PFSK-1 (cell line): ENCODE data around the gene BBS7.

Experiments used
- FOXP2 ChIP-seq: optimal IDR thresholded peaks from 2 replicates; pipeline ENCODE3; 2011; ENCODE audit warnings: borderline replicate concordance, control low read depth, inconsistent platforms; ENCODE audit not compliant: insufficient read depth; ENCODE audit errors: extremely low read length, extremely low read depth
- POLR2AphosphoS5 ChIP-seq: IDR thresholded peaks from 2 replicates; pipeline ENCODE4 v1.6.1; 2012; ENCODE audit warnings: low read depth, mild to moderate bottlenecking, control low read depth, low read length, moderate library complexity
- REST ChIP-seq, 2 experiments: IDR thresholded peaks; 2 replicates each; pipeline versions ENCODE4 v1.6.1 to v1.8.0; 2011 to 2012; ENCODE audit warnings: low read depth in 2 of 2, low read length in 2 of 2, control low read depth in 1 of 2, inconsistent platforms in 1 of 2, mild to moderate bottlenecking in 1 of 2, moderate library complexity in 1 of 2; ENCODE audit not compliant: insufficient read depth in 1 of 2
- SIN3A ChIP-seq: IDR thresholded peaks from 2 replicates; pipeline ENCODE4 v1.6.1; 2012; ENCODE audit warnings: mild to moderate bottlenecking, low read length, moderate library complexity, borderline replicate concordance; ENCODE audit not compliant: insufficient read depth
- TAF1 ChIP-seq: IDR thresholded peaks from 2 replicates; pipeline ENCODE4 v1.6.1; 2012; ENCODE audit warnings: low read length, control low read depth, borderline replicate concordance; ENCODE audit not compliant: insufficient read depth

BBS7 gene

GRCh38 chr4:121875652-121876051 lies 5.4 kb upstream of the BBS7 start:
- TF ChIP-seq TAF1 (no peak), FOXP2 (no peak), REST (IDR thresholded peaks at IDR 0.05; ENCODE audit: insufficient read depth in 1 of 2, low read depth in 2 of 2, low read length in 2 of 2) (no peak), SIN3A (no peak), POLR2AphosphoS5 (no peak)

- TF ChIP-seq SIN3A (no peak), TAF1 (no peak), REST (IDR thresholded peaks at IDR 0.05; ENCODE audit: insufficient read depth in 1 of 2, low read depth in 2 of 2, low read length in 2 of 2) (no peak), POLR2AphosphoS5 (no peak), FOXP2 (no peak)
Measured at GRCh38 chr4:121873604-121874003, 3.3 kb upstream of the BBS7 start.

GRCh38 chr4:121863799-121864198 lies 6.5 kb downstream of the BBS7 start:
- no peak for TF ChIP-seq SIN3A
- TF ChIP-seq REST (IDR thresholded peaks at IDR 0.05; ENCODE audit: insufficient read depth in 1 of 2, low read depth in 2 of 2, low read length in 2 of 2) = no peak
- TF ChIP-seq FOXP2 = no peak
- TF ChIP-seq POLR2AphosphoS5 = no peak
- TF ChIP-seq TAF1 = no peak

- TF ChIP-seq POLR2AphosphoS5 = no peak
Measured at GRCh38 chr4:121861426-121861825, 8.8 kb downstream of the BBS7 start.

GRCh38 chr4:121860121-121860520 lies 10.2 kb downstream of the BBS7 start:
- TF ChIP-seq POLR2AphosphoS5 (no peak), TAF1 (no peak), SIN3A (no peak), FOXP2 (no peak), REST (IDR thresholded peaks at IDR 0.05; ENCODE audit: insufficient read depth in 1 of 2, low read depth in 2 of 2, low read length in 2 of 2) (no peak)
